GM18907 (cell line): Measurements from ENCODE around the gene TMSB10.
"Not testable (repeated sequence)": the region's sequence is repeated elsewhere in the genome, so short reads cannot be mapped to it uniquely, and the experiment has no call there.

Experiments used
- ATAC-seq: cut with Tn5 transposase; IDR thresholded peaks from one replicate; pipeline ENCODE4 v1.9.1; 2021; ENCODE audit warnings: mild to moderate bottlenecking, moderate library complexity; ENCODE audit not compliant: unreplicated experiment

TMSB10 gene

GRCh38 chr2:84925724-84926376, 20.4 kb downstream of the TMSB10 start:
- ATAC-seq = peak; percentile 86

GRCh38 chr2:84927275-84927627, 21.8 kb downstream of the TMSB10 start:
- ATAC-seq = no peak

- ATAC-seq = peak; percentile 58
These were observed 25.9 kb downstream of the TMSB10 start for GRCh38 chr2:84931384-84931821.

- peak; percentile 42 for ATAC-seq
These were observed 32.9 kb downstream of the TMSB10 start for GRCh38 chr2:84938194-84938879.

- peak; percentile 87 for ATAC-seq
These were observed 34.1 kb downstream of the TMSB10 start for GRCh38 chr2:84939426-84940087.

- ATAC-seq = peak; percentile 9
These were observed 34.6 kb downstream of the TMSB10 start for GRCh38 chr2:84940088-84940470.

GRCh38 chr2:84940831-84941412, 35.5 kb downstream of the TMSB10 start:
- ATAC-seq = no peak

- ATAC-seq = no peak
These were observed 36.7 kb downstream of the TMSB10 start for GRCh38 chr2:84942166-84942565.

GRCh38 chr2:84942964-84943421, 37.5 kb downstream of the TMSB10 start:
- ATAC-seq = peak; percentile 38

GRCh38 chr2:84944295-84944909, 38.9 kb downstream of the TMSB10 start:
- ATAC-seq = no peak

- ATAC-seq = not testable (repeated sequence)
These were observed 40.4 kb downstream of the TMSB10 start for GRCh38 chr2:84945838-84946203.

GRCh38 chr2:84946204-84947009, 41.0 kb downstream of the TMSB10 start:
- peak; percentile 75 for ATAC-seq

GRCh38 chr2:84947010-84947593, 41.6 kb downstream of the TMSB10 start:
- no peak for ATAC-seq

GRCh38 chr2:84953535-84953934, 48.1 kb downstream of the TMSB10 start:
- ATAC-seq = no peak

GRCh38 chr2:84954329-84954728, 48.9 kb downstream of the TMSB10 start:
- ATAC-seq = no peak
